ENCODE measurements around the gene CDK4. TPM values are rescaled to one million over a fixed set of nuclear protein-coding genes. Genes with fewer than 3 reads are reported as not detected.

CDK4 gene
- polyA plus RNA-seq, 2 donors: 22.1 to 52.6 TPM

DNA sequence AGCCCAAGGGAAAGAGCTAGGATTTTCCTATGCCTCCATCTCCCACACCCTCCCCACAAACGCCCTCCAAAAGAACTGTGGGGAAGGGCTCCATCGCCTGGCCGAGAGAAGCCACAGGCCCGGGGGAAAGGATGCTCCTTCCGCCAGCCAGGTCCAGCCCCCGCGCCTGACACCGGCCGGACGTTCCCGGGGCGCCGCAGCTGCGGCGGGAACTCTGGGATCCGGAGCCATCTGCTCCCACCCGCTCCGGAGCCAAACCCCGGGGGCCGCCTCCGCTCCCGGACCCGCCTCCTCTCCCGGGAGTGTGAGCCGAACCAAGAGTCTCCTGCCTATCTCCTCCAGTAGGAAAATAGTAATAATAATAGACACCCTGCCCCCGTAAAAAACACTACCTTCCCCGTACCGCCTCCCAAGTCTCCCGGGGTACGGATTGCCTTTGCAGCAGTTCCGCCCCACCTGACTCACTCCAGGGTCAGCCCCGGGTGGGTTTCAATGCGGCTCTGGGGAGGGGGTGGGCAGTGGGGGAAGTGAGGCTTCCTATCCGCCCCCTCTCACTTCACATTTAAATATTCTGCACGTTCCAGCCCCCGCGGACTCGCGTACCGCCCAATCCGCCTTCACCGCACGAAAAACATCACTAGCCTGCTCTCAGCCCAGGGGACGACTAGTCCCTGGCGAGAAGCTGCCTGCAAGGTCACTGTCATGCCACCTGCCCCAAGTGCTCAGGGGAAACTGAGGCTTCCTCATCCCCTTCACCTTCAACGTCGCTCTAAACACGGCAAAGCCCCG is 16.0 kb downstream of the CDK4 start:
- Histone ChIP-seq H3K36me3 (ENCODE audit: control insufficient read depth in 2 of 2, insufficient read depth in 2 of 2, low read length in 1 of 2) (peaks cover 0 to 2% of the 10 kb centered on the region in 2 donors), H3K27ac (ENCODE audit: low read depth in 2 of 2, low read length in 1 of 2) (no peak overlapping the region), H3K4me1 (ENCODE audit: control insufficient read depth in 2 of 2, insufficient read depth in 2 of 2, low read length in 1 of 2) (peaks cover 6 to 7% of the 10 kb centered on the region in 2 donors), H3K4me3 (ENCODE audit: low read depth in 1 of 2, low read length in 2 of 2) (no peak overlapping the region), H3K27me3 (ENCODE audit: control insufficient read depth in 1 of 2, insufficient read depth in 2 of 2, low read length in 2 of 2) (peaks cover 0 to 29% of the 10 kb centered on the region in 2 donors), H3K9me3 (ENCODE audit: control insufficient read depth in 2 of 2, insufficient read depth in 1 of 2, low read depth in 1 of 2, low read length in 1 of 2) (no peaks in the 10 kb centered on the region)
- WGBS, 2 donors: 18 to 31% methylated on average over 44 to 49 of the region's 49 CpGs

DNA sequence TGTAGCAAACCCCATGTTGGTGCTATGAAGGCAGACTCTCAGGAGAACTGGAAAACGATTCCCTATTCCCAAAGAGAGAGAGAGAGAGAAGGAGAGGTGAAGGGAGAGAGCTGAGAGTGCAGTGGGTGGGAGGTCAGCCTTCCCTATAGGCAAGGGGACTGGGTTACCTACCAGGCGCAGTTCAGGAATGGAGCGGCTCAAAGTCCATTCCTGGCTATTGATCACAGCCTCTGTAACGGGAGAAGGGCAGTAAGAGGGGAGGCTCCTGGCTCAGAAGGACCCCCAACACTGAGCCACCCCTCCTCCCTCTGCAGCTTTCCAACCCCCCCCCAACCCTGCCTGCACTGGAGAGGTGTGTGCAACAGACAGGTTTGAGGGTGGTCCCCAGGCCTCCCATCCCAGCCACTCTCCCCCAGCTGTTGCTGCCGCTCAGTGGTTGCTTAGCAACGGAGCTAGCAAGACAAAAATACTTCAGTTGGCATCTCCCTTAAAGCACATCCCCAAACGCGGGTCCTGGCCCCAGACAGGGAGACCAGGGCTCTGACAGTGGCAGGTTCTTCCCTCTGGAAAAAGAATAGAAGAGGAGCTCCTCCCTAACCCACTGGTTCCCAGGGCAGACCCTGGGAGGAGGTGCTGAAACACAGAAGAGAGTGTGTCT is 16.8 kb downstream of the CDK4 start:
- Histone ChIP-seq H3K27ac (ENCODE audit: low read depth in 2 of 2, low read length in 1 of 2) (no peak overlapping the region), H3K27me3 (ENCODE audit: control insufficient read depth in 1 of 2, insufficient read depth in 2 of 2, low read length in 2 of 2) (peaks cover 0 to 29% of the 10 kb centered on the region in 2 donors), H3K4me1 (ENCODE audit: control insufficient read depth in 2 of 2, insufficient read depth in 2 of 2, low read length in 1 of 2) (peaks cover 6 to 7% of the 10 kb centered on the region in 2 donors), H3K36me3 (ENCODE audit: control insufficient read depth in 2 of 2, insufficient read depth in 2 of 2, low read length in 1 of 2) (peaks cover 0 to 2% of the 10 kb centered on the region in 2 donors), H3K9me3 (ENCODE audit: control insufficient read depth in 2 of 2, insufficient read depth in 1 of 2, low read depth in 1 of 2, low read length in 1 of 2) (no peaks in the 10 kb centered on the region), H3K4me3 (ENCODE audit: low read depth in 1 of 2, low read length in 2 of 2) (no peak overlapping the region)
- 30 to 34% methylated on average over 7 to 8 of the region's 8 CpGs for WGBS, 2 donors

DNA sequence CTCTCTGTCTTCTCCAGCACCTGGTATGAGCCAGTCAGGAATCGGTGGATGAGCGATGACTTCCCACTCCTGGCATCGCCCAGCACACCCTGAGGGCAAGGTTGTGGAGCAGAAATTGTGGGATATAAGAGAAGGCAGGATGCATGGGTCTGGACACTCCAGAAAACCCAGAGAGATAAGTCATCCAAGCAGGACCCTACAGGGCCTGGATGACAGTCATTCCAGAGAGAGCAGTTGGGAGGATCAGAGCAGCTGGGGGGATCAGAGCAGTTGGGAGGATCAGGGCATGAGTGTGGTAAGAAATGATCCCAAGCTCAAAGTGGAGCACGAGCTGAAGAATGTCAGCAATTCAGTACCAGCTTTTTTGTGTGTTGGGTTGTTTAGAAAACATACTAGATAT is 17.5 kb downstream of the CDK4 start:
- Histone ChIP-seq H3K4me3 (ENCODE audit: low read depth in 1 of 2, low read length in 2 of 2) (no peak overlapping the region), H3K9me3 (ENCODE audit: control insufficient read depth in 2 of 2, insufficient read depth in 1 of 2, low read depth in 1 of 2, low read length in 1 of 2) (no peaks in the 10 kb centered on the region), H3K4me1 (ENCODE audit: control insufficient read depth in 2 of 2, insufficient read depth in 2 of 2, low read length in 1 of 2) (peaks cover 6 to 7% of the 10 kb centered on the region in 2 donors), H3K27me3 (ENCODE audit: control insufficient read depth in 1 of 2, insufficient read depth in 2 of 2, low read length in 2 of 2) (peaks cover 0 to 25% of the 10 kb centered on the region in 2 donors), H3K36me3 (ENCODE audit: control insufficient read depth in 2 of 2, insufficient read depth in 2 of 2, low read length in 1 of 2) (peaks cover 0 to 2% of the 10 kb centered on the region in 2 donors), H3K27ac (ENCODE audit: low read depth in 2 of 2, low read length in 1 of 2) (no peak overlapping the region)
- 64 to 69% methylated on average over 4 of the region's 4 CpGs for WGBS, 2 donors

DNA sequence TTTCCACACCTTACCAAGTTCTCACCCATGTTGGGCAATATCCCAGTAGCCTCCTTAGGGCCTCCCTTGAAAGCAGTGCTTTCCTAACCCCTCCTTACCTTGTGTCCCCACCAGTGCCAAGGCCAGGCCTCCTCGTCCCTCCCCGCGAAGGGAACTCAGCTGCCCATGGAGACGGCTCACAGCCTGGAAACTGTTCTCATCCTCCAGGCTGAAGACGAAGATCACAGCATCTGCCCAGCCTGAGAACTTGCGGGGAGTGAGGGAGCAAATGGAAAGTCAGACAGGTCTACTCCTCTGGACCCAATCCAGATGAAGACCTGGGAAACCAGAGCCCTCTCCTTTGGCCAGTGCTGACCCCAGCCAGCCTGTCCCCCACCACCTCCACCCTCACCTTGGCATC is 18.2 kb downstream of the CDK4 start:
- H3K36me3 ChIP-seq (ENCODE audit: control insufficient read depth in 2 of 2, insufficient read depth in 2 of 2, low read length in 1 of 2): peaks cover 0 to 2% of the 10 kb centered on the region in 2 donors
- H3K4me1 ChIP-seq (ENCODE audit: control insufficient read depth in 2 of 2, insufficient read depth in 2 of 2, low read length in 1 of 2): peaks cover 6 to 7% of the 10 kb centered on the region in 2 donors
- H3K4me3 ChIP-seq (ENCODE audit: low read depth in 1 of 2, low read length in 2 of 2): no peak overlapping the region
- H3K27ac ChIP-seq (ENCODE audit: low read depth in 2 of 2, low read length in 1 of 2): no peak overlapping the region
- no peaks in the 10 kb centered on the region for H3K9me3 ChIP-seq (ENCODE audit: control insufficient read depth in 2 of 2, insufficient read depth in 1 of 2, low read depth in 1 of 2, low read length in 1 of 2)
- WGBS, 2 donors: 77 to 87% methylated on average over 6 of the region's 6 CpGs
- H3K27me3 ChIP-seq (ENCODE audit: control insufficient read depth in 1 of 2, insufficient read depth in 2 of 2, low read length in 2 of 2): peaks cover 0 to 20% of the 10 kb centered on the region in 2 donors

DNA sequence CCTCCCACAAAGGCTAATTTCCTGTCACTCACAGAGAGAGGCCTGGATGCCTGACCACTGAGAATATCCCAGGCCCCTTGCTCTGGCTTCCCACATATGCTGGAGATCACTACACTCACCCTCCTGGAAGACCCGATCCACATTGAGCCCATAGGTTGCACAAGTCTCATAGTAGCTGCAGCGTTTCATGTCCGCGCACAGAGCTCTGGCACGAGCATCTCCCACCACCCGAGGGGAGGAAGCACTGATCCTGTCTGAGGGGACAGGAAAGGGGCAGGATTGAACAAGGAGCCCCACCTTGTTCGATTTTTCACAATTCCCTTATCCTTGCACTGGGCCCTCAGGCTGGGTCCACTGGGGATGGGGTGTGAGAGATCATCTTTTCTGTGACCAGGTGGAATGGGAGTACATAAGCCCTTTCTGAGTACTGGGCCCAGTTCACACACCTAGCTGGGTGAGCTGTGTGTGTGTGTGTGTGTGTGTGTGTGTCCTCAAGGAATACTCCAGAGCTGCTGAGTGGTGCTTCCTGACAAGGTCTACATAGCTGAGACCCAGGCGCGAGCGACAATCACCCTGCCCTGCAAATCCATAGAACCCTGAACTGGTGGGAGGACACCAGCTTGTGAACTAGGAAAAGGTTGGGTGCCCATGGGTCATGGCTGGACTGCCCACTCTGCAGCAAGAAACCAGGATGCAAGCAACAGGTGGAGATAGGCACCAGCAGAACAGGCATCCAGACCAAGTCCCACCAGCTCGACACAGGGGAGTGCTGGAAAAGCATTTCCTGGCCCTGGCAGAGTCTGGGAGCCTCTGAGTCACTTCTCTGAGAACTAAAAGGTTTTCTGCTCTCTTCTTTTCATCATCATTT is 19.1 kb downstream of the CDK4 start:
- H3K9me3 ChIP-seq (ENCODE audit: control insufficient read depth in 2 of 2, insufficient read depth in 1 of 2, low read depth in 1 of 2, low read length in 1 of 2): no peaks in the 10 kb centered on the region
- H3K4me3 ChIP-seq (ENCODE audit: low read depth in 1 of 2, low read length in 2 of 2): no peak overlapping the region
- peaks cover 0 to 2% of the 10 kb centered on the region in 2 donors for H3K36me3 ChIP-seq (ENCODE audit: control insufficient read depth in 2 of 2, insufficient read depth in 2 of 2, low read length in 1 of 2)
- peaks cover 0 to 15% of the 10 kb centered on the region in 2 donors for H3K27me3 ChIP-seq (ENCODE audit: control insufficient read depth in 1 of 2, insufficient read depth in 2 of 2, low read length in 2 of 2)
- 81% methylated on average over 11 of the region's 11 CpGs for WGBS, 2 donors
- H3K27ac ChIP-seq (ENCODE audit: low read depth in 2 of 2, low read length in 1 of 2): no peak overlapping the region
- H3K4me1 ChIP-seq (ENCODE audit: control insufficient read depth in 2 of 2, insufficient read depth in 2 of 2, low read length in 1 of 2): peaks cover 2 to 6% of the 10 kb centered on the region in 2 donors

DNA sequence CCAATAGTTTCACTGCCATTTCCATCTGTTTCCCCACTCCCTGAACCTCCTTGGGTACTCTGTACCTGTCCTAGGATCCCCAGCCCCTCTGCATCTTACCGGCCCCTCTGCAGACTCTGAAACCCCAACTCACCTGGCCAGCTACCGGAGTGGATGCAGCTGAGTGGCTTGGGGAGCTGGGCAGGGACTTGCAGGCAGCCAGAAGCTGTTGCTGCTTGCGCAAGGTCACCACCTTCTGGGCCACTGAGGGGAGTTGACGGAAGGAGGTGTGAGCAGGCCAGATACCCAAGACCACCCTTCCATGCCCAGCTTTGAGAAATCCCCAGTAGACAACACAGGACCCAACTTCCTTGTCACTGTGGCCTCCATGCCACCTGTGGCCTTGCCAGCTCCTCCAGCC is 19.8 kb downstream of the CDK4 start:
- Histone ChIP-seq H3K27me3 (ENCODE audit: control insufficient read depth in 1 of 2, insufficient read depth in 2 of 2, low read length in 2 of 2) (peaks cover 0 to 8% of the 10 kb centered on the region in 2 donors), H3K36me3 (ENCODE audit: control insufficient read depth in 2 of 2, insufficient read depth in 2 of 2, low read length in 1 of 2) (no peaks in the 10 kb centered on the region), H3K9me3 (ENCODE audit: control insufficient read depth in 2 of 2, insufficient read depth in 1 of 2, low read depth in 1 of 2, low read length in 1 of 2) (no peaks in the 10 kb centered on the region), H3K27ac (ENCODE audit: low read depth in 2 of 2, low read length in 1 of 2) (no peak overlapping the region), H3K4me1 (ENCODE audit: control insufficient read depth in 2 of 2, insufficient read depth in 2 of 2, low read length in 1 of 2) (peaks cover 2 to 3% of the 10 kb centered on the region in 2 donors), H3K4me3 (ENCODE audit: low read depth in 1 of 2, low read length in 2 of 2) (no peak overlapping the region)
- WGBS, 2 donors: 74 to 82% methylated on average over 4 of the region's 4 CpGs

DNA sequence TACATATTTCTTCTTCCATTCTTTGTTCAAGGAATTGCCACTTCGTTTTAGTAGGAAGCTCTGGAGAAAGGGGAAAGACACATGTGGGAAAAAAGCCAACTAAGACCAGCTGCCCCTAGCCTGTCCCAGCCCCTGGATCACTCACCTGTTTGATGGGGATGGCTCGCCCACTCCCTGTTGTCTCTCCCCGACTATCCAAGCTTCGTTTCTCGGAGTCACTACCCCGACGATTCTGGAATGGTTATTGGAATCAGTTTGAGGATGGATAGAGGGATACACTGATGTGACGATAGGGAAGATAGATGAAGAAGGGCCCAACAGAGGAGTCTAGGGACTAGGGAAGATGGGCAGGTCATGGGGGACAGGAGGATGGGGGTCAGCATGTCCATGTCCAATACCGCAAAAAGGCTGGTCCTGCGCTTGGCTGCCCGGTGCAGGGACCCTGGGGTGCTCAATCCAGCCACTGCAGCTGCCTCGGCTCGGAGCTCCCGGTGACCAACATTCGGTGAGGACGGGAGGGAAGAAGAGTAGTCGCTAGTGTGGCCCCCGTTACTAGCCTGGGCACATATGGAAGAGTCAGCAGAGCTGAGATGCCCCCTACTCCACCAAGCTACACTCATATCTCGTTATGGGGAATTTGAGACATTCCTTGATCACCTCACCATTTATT is 20.6 kb downstream of the CDK4 start:
- Histone ChIP-seq H3K27ac (ENCODE audit: low read depth in 2 of 2, low read length in 1 of 2) (no peak overlapping the region), H3K4me1 (ENCODE audit: control insufficient read depth in 2 of 2, insufficient read depth in 2 of 2, low read length in 1 of 2) (peaks cover 8% of the 10 kb centered on the region in 2 donors), H3K9me3 (ENCODE audit: control insufficient read depth in 2 of 2, insufficient read depth in 1 of 2, low read depth in 1 of 2, low read length in 1 of 2) (no peaks in the 10 kb centered on the region), H3K27me3 (ENCODE audit: control insufficient read depth in 1 of 2, insufficient read depth in 2 of 2, low read length in 2 of 2) (peaks cover 0 to 4% of the 10 kb centered on the region in 2 donors), H3K36me3 (ENCODE audit: control insufficient read depth in 2 of 2, insufficient read depth in 2 of 2, low read length in 1 of 2) (no peaks in the 10 kb centered on the region), H3K4me3 (ENCODE audit: low read depth in 1 of 2, low read length in 2 of 2) (no peak overlapping the region)
- WGBS, 2 donors: 83 to 87% methylated on average over 19 of the region's 19 CpGs

DNA sequence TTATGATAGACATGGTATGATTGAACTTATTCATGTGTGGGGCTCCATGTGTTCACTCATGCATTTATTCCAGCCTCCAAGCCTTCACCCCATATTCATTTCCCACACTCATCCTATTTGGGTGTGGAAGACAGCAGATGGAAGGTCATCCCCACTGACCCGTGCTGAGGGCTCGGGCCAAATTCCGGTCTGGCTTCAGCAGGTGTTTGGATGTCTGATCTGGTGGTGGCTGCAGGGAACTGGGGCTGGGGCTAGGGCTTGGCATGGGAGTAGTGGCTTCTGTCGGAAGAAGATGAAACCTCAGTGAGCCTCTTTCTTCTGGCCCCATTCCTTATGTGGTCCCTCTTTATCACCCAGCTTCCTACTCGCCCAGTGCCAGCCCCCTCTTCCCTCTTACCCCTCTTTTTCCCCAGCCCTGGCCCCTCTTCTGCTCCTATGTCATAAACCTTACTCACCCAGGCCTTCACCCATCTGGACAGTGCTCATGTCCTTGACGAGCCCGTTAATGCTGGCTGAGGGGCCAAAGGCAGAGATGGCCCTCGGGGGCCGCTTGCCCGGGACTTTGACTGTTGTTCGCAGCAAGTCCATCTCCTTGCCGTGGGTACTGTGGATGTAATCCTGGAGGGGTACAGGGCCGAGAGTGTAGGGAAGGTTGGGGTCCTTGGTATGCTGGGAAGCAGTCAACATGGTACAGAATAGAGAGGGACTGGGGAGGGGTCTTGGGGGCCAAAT is 21.6 kb downstream of the CDK4 start:
- 80 to 86% methylated on average over 13 of the region's 13 CpGs for WGBS, 2 donors
- Histone ChIP-seq H3K4me3 (ENCODE audit: low read depth in 1 of 2, low read length in 2 of 2) (no peak overlapping the region), H3K4me1 (ENCODE audit: control insufficient read depth in 2 of 2, insufficient read depth in 2 of 2, low read length in 1 of 2) (peaks cover 8 to 11% of the 10 kb centered on the region in 2 donors), H3K36me3 (ENCODE audit: control insufficient read depth in 2 of 2, insufficient read depth in 2 of 2, low read length in 1 of 2) (no peaks in the 10 kb centered on the region), H3K27ac (ENCODE audit: low read depth in 2 of 2, low read length in 1 of 2) (no peak overlapping the region), H3K9me3 (ENCODE audit: control insufficient read depth in 2 of 2, insufficient read depth in 1 of 2, low read depth in 1 of 2, low read length in 1 of 2) (no peaks in the 10 kb centered on the region), H3K27me3 (ENCODE audit: control insufficient read depth in 1 of 2, insufficient read depth in 2 of 2, low read length in 2 of 2) (no peaks in the 10 kb centered on the region)

Measured in esophagus (tissue), 2 donors.